GM21529 (cell line): ENCODE data around the gene DYNLRB2.

ENCODE experiments used
- ATAC-seq: cut with Tn5 transposase; IDR thresholded peaks from one replicate; pipeline ENCODE4 v1.9.1; 2021; ENCODE audit not compliant: unreplicated experiment

DYNLRB2 gene

DNA sequence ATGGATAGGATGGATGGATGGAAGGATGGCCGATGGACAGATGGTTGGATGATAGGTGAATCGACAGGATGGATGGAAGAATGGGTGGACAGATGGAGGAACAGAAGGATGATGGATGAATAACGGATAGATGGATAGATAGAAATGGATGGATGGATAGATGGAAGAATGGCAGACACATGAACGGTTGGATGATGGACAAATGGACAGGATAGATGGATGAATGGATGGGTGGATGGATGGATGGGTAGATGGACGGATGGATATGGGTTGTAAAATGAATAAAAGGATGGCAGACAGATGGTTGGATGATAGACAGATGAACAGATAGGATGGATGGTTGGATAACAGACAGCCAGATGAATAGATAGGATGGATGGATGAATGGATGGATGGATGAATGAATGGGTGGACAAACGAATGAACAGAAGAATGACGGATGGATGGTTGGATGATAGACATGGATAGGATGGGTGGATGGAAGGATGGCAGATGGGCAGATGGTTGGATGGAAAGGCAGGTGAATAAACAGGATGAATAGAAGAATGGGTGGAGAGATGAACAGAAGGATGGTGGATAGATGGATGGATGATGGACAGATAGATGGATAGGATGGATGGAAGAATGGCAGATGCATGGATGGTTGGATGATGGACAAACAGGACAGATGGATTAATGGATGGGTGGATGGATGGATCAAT lies 55.9 kb downstream of the DYNLRB2 start:
- ATAC-seq = no peak

DNA sequence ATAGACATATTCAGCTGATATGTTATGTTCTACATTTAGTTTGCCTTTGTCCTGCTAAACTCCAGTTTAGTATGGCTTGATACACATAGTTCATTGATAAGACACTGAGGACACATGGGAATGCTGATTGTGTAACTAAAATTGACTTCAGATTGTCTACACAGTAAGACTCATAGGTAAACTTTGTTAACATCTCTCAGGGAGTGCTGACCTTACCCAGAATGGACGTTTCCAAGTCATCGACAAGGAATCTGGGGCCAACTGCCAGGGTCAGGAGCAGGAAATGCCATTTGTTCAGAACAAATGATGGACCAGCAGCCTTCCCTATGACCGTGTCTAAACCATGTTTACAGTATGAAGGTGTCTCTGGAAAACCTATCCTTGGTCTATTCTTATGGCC lies 58.7 kb downstream of the DYNLRB2 start:
- ATAC-seq = no peak
